Middle frontal gyrus (tissue), 1 donor: ENCODE measurements around the gene MRNIP.

Experiments
- DNase-seq: peaks from one replicate; pipeline ENCODE4 v3.0.0-alpha.2; 2015; ENCODE audit warnings: low spot score; ENCODE audit errors: extremely low spot score

The MRNIP gene

DNA sequence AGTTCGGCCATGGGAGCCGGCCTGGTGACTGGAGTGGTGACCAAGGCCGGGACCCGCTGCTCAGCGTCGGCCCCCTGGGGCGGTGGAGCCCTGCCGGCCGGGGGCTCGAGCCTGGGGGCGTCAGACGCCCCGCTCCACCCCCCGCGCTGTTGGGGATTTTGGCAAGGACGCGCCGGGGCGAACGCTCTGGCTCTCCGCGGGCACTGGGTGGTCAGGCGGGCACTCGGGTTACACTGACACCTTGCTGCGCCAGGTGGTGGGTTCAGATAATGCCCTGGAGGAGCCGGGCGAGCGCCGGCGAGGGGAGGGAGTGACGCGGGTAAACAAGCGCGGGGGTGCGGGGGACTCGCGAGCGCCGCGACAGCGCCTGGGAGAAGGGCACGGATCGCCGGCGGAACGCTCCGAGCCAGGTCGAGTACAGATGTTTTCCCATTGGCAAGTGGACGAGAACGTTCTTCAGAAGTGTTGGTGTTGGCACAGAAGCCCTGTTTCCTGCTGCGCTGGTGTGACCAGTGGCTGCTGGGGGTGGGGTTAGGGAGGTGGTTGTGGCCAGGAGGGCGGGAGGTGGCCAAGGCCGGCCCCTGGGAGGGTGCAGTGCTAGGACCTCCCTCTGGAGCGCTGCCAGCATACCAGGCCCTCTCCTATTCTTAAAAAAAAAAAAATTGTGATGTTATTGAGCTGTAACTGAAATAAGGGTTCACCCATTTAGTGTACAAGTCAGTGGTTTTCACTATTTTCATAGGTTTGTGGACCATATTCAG, 37.1 kb downstream of the MRNIP start:
- DNase-seq = peak; percentile 72

DNA sequence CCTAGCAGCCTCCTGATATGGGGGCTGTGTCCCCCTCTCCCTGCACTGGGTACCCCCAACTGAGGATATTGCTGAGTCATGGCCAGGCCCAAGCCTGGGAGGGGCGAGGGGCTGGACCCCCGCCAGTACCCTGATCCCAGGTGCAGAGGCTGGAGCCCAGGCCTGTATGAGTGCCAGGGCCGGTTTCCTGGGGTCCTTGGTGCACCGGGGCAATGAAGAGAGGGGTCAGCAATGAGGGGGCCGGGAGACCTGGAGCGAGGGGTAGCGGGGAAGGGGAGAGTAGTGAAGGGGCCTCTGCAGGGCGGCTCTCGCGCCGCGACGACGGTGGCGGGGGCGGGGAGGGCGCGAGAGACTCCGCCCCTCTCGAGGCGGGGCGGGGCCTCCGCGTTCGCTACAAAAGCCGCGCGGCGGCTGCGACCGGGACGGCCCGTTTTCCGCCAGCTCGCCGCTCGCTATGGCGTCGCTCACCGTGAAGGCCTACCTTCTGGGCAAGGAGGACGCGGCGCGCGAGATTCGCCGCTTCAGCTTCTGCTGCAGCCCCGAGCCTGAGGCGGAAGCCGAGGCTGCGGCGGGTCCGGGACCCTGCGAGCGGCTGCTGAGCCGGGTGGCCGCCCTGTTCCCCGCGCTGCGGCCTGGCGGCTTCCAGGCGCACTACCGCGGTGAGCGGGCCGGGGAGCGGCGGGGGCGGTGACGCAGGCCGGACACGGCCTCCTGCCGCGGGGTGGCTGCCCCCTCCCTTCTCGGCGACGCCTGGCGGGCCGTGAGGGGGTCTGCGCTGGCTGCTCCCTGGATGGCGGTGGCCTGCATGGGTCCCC, 37.9 kb downstream of the MRNIP start, which contains the start of gene SQSTM1:
TSS of gene SQSTM1 (plus strand) at position 423 of the 815 bp plus-strand sequence. CDS start at position 455, 32 bp downstream.
- DNase-seq = peak; percentile 83

DNA sequence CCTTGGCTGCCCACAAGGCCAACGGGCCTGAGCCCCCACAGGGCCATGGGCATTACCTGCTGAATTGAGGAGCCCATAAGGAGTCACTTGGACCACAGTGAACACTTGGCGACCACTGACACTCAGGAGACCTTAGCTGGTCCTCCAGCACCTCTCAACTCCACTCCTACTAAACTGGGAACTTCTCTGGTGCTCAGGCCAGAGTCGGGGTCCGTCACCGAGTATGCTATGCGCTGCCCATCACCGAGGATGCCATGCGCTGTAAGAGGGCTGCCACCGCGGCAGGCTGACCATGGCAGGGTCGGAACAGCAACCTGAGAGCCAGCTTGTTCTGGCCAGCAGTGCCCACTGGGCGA, 38.5 kb downstream of the MRNIP start:
- DNase-seq = no peak

DNA sequence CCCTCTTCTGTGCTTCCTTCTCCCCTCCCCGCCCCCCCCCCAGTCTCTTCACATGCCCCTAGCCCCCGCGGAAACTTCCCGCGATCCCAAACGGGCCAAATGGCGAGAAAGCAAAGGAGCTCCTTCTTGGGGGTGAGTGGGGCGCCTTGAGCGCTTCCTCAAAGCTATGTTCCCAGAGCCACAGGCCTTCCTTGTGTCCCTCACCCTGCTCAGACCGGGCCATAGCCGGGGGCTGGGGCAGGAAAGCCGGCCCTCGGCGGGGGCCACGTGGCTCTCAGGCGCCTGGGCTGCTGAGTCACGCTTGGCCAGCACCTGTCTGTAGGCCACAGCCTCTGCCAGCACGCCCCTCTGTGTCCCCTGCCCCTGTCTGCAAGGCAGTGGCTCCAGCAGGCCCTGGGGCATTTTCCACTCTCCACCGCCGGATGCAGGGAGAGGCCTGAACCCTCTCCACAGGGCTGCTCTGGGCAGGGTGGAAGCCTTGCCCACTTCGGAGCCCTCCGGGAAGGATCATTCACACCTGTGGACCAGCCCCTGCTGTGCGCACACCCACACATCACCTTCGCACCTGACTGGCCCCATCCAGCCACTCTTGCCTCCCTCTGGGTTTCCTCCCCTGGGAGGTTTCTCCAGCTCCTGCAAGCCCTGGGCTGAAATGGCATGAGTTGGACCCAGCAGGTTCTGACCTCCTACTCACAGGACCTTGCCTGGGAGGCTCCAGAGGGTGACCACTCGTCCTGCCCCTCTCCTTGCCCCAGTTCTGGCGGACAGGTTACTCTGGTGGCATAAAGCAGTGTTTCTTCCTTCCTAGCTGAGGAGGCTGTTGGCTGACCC, 39.1 kb downstream of the MRNIP start:
- no peak for DNase-seq

DNA sequence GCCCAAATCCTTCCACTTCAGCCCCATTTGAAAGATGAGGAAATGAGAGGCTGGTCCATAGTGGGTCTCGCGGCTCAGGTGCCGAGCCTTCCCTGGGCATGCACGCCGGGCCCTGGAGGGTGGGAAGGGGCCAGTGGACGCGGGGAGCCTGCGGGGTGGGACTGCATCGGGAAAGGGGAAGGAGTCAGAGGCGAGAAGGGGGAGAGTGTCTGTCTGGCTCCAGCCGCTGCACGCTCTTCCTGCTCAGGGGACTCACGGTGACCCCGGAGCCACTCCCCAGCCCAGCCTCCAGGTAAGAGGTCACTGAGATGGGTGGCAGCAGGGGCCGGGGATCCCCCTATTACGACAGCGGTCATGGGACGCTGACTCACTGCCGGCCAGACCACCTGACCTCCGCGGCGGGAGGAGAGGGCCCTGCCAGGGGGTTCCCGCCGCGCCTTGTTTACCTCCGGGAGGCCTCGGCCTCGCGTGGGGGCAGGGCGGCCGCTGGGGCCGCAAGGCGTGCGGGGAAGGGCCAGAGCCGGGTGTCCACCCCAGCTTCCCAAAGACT, 39.8 kb downstream of the MRNIP start:
- peak; percentile 85 for DNase-seq

DNA sequence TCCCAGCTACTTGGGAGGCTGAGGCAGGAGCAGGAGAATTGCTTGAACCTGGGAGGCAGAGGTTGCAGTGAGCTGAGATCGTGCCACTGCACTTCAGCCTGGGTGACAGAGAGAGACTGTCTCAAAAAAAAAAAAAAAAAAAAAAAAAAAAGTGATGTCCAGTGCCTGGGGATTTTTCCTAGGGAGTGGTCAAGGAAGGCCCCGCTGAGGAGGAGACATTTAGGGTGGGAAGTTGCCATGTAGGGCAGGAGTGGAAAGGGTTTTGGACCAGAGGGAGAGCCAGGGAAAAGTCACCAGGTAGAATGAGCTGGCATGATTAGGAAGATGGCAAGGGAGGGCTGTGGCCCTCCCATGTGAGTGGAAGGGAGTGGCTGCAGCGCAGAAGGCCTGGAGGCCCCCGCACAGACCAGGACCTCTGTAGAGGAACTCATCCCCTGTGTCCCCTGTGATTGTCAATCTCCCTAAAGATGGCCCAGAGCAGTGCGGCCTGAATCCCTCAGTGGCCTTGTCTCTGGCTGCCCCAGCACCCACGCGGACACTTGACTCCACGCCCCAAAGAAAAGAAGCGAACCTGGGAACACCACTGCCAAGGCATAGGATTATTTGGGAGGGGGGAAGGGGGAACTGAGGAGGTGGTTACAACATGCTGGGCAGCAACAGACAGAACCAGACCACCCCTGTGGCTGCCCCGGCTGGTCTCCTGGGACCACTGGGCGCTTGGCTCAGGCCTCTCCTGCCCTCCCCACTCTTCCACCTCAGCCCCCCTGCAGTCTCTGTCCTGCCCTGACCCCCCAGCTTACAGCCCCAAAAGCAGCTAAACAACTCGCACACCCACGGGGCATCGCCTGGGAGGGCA, 40.5 kb downstream of the MRNIP start:
- no peak for DNase-seq

DNA sequence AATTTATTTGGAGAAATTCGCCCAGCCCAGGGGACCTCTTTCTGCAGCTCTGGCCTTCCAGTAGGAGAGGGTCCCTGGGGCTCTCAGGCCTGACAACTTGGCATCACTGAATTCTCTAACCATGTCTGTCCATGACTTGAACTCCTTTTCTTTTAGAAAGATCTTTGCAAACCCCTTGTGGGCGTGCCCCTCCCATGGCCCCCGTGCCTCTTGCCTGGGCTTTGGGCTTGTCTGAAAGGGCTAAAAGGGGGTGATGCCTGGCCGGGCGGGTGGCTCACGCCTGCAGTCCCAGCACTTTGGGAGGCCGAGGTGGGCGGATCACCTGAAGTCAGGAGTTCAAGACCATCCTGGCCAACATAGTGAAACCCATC, 41.2 kb downstream of the MRNIP start:
- no peak for DNase-seq

DNA sequence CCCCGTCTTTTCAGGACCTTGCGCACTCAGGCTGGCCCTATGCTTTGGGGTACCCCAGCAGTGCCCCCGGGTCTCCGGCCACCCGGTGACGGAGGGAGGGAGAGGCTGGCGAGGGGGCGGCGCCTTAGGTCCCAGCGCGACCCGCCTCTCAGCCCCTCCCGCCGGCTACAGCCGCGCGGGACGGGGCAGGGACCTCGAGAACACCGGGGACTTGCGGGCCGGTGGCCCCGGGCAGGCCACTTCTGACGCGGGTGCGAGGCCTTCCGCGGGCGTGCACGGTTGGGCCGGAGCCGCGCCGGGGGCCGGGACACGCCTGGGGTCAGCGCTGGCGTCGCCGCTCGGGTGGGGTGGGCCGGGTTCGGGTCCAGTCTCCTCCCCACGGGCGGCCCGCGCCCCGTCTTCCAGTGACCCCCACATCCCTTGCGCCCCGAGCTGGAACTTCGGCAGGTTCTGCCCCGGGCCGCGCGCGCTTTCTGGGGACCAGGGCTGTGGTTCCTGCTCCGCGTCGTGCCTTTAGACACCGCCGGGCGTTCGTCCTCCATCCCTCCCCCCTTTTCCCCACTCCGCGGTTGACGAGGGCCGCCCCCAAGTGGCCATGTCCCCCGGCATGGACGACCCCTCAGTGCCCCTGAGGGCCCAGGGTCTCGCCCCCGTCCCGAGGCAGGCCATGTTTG, 41.7 kb downstream of the MRNIP start:
- DNase-seq = no peak

DNA sequence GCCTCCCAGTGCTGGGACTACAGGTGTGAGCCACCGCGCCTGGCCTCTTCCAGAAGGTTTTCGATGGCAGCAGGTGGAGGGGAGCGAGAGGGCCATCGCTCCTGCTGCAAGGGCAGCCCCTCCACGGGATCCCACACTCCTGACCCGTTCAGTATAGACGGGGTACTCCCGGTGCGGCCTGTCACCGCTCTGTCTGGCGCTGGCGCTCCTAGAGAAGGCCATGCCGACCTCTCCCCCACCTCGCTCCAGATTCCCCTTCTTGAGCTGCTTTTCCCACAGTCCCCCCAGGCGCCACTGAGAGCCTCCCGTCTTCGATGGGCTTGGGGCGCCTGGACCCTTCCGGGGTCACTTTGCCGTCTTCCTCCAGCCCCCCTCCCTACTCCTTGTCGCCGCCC, 42.2 kb downstream of the MRNIP start:
- DNase-seq = no peak

DNA sequence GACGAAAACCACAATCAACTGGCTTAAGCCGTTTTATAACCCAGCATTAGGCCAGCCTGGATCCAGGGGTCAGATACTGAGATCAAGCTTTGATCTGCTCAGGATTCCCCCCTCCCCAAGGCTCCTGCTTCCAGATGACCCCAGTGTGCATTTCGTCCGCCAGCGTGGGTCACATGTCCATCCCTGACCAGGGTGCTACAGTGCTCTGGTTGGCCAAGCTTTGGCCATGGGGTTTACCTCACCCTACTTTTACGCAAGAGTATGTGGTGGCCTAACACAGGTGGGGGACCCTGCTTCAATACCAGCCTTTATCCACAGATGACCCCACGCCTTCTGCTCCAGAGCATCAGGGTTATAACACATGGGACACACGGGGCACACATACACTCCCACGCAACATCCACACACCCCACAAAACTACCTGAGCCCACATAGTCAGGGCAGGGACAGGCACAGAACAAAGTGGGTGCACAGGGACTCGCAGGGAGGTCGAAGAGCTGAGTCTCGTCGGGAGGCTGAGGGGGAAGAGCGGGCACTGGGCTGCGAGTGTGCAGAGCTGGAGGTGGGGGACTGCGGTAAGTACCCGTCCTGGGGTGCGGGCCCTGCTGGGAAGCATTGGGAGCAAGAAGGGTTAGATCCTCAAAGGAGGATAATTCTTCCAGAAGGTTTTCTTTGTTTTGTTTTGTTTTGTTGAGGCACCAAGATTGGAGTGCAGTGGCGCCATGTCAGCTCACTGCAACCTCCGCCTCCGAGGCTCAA, 42.9 kb downstream of the MRNIP start:
- no peak for DNase-seq

DNA sequence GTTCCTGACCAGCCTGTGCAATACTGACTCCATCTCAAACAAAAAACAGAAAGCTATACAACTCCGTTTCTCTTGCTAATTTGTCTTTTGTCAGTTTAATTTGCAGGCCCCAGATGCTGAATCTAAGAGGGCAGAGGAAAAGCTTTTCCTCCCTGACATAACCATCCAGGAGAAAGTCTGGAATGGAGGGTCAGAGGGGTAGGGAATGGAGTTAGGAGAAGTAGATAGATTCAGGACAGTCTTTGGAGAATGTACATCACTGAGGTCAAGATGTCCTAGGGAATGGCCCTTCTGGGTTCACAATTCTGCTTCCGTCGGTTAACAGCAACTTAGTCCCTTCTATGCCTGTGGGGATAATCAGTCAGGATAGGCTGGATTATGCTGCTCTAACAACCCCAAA, 44.5 kb downstream of the MRNIP start:
- no peak for DNase-seq

DNA sequence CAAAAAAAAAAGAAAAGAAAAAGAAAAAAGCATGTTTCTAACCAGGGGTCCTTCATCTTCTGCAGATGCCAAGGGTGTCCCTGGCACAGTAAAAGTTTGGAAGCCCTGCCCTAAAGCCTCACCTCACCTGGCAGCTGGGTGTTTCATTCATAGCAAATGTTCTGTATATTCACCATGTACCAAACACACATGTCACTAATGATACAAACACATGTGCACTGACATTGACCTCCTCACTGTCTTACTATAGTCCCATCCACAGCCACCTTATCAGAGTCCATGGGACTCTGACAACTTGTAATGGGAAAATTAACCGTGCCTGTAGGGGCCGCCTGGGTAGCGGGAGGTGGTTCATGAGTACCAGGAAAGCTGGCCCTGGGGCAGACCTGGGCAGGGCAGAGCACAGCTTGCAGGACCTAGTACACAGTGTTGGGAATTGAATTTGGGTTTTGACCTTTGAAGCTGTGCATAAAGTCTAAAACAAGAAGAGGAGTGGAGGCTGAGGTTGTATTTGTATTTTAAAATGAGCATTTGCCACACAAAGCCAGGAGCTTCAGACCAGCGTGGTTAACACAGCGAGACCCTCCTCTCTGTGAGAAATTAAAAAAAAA, 45.5 kb downstream of the MRNIP start:
- DNase-seq = no peak

DNA sequence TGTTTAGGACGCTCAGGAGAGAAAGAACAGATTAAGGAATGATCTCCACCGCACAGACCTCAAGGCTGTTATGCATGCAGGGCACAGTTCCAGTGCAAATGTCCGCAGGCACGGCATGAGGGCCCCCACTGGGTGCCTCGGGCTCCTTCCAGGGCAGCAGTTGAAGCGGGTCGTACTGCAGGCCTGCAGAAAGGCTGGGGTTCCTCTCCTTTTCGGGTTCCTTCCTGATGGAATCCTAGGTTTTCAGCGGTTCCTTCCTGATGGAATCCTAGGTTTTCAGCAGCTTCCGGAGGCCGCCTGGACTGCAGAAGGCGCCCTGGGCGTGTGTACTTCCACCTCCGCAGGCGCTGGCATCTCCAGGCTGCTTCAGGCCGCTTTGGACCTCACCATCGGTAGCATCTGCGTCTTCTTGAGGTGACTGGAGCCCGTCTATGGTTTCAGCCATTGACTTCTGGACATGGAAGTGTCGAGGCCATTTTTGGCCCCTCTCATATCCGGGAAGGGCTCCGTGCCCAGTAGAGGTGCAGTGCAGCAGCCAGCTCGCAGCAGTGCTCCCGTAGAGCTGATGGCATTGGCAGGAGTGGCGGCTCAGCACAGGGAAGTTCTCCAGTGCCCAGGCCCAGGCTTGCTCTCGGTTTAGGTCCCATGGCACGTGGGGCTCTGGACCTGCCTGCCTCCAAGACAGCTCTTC, 46.3 kb downstream of the MRNIP start:
- DNase-seq = no peak

DNA sequence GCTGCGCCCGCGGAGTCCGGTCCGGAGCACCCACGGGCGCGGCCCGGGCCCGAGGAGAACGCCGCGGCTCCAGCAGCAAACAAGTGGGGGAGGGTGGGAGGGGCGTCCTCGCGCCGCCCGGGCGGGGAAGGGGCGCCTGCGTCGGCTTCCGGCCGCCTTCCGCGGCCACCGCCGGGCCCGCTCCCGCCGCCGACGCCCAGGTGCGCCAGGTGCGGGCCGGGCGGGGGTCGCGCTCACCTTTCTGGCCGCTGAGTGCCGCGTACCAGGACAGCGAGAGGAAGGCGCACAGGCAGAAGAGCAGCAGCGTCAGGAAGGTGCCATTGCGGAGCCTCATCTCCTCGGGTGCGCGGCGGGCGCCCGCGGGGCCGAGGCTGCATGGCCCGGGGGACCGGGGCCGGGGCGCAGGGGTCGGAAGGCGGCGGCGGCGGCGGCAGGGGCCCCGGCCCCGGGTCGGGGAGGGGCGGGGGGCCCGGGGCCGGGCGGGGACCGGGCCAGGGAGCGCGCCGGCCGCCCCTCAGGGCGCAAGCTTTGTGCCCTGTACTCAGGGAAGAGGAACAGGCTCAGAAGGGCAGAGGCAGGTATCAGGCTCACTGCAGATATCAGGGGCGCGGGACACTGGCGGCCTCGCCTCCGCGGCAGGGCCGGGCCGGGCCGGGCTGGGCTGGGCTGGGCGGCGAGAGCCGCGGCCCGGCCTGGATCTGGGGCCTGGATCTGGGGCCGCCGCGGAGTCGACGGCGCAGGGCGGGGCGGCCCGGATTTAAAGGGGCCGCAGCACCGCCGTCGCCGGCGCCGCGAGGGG, 52.2 kb downstream of the MRNIP start, which contains the start of gene MGAT4B:
TSS of gene MGAT4B (minus strand) at position 617 of the 799 bp plus-strand sequence. CDS start at position 334, 283 bp downstream.
- DNase-seq = no peak

DNA sequence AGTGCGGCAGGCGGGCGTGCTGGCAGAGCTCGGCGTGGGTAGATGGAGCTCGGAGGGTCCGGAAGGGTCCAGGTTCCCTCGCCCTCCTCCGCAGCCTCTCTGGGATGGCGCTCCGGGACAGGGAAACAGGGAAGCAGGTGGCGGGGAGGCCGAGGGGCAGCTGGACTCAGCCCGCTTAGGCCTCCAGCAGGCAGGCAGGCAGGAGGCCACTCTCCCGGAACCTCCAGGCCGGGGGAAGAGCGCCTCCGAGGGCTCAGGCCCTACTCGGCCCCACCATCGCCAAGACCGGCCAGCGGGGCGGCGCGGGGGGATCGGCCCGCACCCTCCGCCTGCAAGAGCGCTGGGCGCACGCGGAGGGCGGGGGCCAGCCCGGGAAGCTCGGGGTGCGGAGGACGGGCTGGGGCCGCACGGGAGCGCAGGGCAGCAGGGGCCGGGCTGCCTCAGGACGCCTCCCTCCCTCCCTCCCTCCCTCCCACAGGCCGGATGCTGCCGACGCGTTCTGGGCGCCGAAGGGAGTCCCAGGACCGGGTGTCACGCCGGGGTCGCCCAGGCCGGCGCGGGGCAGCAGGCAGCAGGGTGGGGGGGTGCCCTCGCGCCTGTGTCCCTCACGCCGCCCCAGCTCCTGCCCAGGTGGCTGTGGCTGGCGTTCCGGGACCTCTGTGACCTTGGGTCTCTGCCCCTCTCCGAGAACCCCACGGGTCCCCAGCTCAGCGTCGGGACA, 52.9 kb downstream of the MRNIP start:
- no peak for DNase-seq

DNA sequence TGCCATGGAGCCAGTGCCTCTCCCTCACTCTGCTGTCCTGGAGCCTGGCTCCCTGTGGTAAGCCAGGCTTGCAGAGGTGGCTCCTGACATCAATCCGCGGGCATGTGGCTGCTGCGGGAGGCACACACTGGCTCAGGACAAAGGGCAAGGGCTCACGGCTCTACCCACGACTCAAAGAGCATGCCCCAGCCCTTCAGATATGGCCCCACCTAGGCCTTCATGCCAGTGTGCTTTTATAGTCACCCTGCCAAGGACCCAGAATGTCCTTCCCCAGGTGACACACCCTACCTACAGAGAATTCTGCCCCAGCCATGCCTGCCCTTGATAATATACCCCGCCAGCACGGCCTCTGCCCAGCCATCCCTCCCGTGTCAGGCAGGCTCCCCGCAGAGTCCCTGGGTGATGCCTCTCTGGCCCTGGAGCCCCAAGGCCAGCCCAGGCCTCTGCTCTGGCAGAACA, 53.5 kb downstream of the MRNIP start:
- no peak for DNase-seq

DNA sequence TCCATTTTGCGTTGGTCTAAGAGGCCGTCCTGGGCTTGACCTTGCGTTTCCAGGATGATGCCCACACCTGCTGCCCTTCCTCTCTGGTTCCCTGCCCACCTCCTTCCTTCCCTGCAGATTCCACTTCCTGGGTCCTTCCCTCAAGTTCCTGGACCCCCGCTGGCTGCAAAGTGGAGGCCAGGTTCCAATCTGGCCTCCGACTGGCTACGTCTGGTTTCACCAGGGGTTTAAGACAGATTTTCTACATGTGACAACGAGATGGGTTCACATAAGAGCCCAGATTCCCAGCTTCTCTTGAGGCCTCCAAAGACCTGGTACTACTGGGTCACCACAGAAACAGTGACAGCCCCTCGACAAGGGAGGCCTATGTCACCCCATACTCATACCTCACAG, 54.1 kb downstream of the MRNIP start:
- no peak for DNase-seq
